ENCODE data around the gene ANP32B. TPM values are rescaled to one million over a fixed set of nuclear protein-coding genes. Genes with fewer than 3 reads are reported as not detected.

Gene ANP32B
- polyA plus RNA-seq, 1 donor (not counting 4 experiments of a cell fraction or from before 2014, with no cell fraction given) = 51.0 TPM

DNA sequence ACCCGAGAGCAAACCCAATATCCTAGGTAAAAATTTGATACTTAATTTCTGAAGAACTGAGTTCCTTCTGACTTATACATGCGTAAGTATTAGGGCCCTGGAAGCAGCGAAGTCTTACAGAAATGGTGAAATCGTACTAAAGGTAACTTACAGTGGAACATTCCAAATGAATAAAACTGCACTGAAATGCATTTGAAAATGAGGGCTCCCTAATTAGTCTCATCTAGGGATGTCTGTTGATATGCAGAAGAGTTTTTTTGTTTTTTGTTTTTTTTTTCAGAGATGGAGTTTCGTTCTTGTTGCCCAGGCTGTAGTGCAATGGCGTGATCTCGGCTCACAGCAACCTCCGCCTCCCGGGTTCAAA is 63.0 kb downstream of the ANP32B start:
- DNase-seq (ENCODE audit: low read depth, low spot score) (no peak), FAIRE-seq (no peak)
- dilution Hi-C loops (cut with MboI; ENCODE audit: extremely low pct_ligation_motif_present, low sequenced_read_pairs) = no loop called here
- H3K36me3 ChIP-seq (ENCODE audit: control insufficient read depth in 2 of 2, extremely low read depth in 1 of 2, insufficient read depth in 2 of 2, low read length in 2 of 2) = no peaks in the 10 kb centered on the region
- H3K4me2 ChIP-seq (ENCODE audit: control insufficient read depth, extremely low read depth, insufficient read depth, low read depth, low read length) = no peak overlapping the region
- no peak overlapping the region for H3K27ac ChIP-seq (ENCODE audit: control insufficient read depth, insufficient read depth, low read length)
- TF ChIP-seq, protein P1, sequence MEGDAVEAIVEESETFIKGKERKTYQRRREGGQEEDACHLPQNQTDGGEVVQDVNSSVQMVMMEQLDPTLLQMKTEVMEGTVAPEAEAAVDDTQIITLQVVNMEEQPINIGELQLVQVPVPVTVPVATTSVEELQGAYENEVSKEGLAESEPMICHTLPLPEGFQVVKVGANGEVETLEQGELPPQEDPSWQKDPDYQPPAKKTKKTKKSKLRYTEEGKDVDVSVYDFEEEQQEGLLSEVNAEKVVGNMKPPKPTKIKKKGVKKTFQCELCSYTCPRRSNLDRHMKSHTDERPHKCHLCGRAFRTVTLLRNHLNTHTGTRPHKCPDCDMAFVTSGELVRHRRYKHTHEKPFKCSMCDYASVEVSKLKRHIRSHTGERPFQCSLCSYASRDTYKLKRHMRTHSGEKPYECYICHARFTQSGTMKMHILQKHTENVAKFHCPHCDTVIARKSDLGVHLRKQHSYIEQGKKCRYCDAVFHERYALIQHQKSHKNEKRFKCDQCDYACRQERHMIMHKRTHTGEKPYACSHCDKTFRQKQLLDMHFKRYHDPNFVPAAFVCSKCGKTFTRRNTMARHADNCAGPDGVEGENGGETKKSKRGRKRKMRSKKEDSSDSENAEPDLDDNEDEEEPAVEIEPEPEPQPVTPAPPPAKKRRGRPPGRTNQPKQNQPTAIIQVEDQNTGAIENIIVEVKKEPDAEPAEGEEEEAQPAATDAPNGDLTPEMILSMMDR (optimal IDR thresholded peaks at IDR 0.05 in 1 of 3, IDR thresholded peaks at IDR 0.05 in 1 of 3, conservative IDR thresholded peaks at IDR 0.05 in 1 of 3; ENCODE audit: extremely low read depth in 1 of 3, insufficient read depth in 2 of 3, low read length in 3 of 3) = no peak
- TF ChIP-seq EZH2 (IDR thresholded peaks at IDR 0.05; ENCODE audit: low read length) = no peak
- no peaks in the 10 kb centered on the region for H3K9me3 ChIP-seq (ENCODE audit: control insufficient read depth, low read depth, low read length)
- H3K9ac ChIP-seq (ENCODE audit: control insufficient read depth, extremely low read depth, insufficient read depth, low read length) = no peak overlapping the region
- H3K9me1 ChIP-seq (ENCODE audit: control insufficient read depth, extremely low read depth, insufficient read depth, low read length) = no peaks in the 10 kb centered on the region
- H4K20me1 ChIP-seq (ENCODE audit: control insufficient read depth, extremely low read depth, insufficient read depth, low read length) = no peaks in the 10 kb centered on the region
- H3K79me2 ChIP-seq (ENCODE audit: control insufficient read depth, insufficient read depth, low read length) = no peaks in the 10 kb centered on the region
- H3K27me3 ChIP-seq (ENCODE audit: control insufficient read depth, extremely low read depth, insufficient read depth, low read length) = no peaks in the 10 kb centered on the region
- H3K4me3 ChIP-seq (ENCODE audit: control insufficient read depth in 2 of 3, extremely low read depth in 1 of 3, insufficient read depth in 2 of 3, low read depth in 1 of 3, low read length in 3 of 3) = no peak overlapping the region
- no peak overlapping the region for H2AFZ ChIP-seq (ENCODE audit: control insufficient read depth, low read length)
- H3K4me1 ChIP-seq (ENCODE audit: control insufficient read depth, extremely low read depth, insufficient read depth, low read length) = no peaks in the 10 kb centered on the region

DNA sequence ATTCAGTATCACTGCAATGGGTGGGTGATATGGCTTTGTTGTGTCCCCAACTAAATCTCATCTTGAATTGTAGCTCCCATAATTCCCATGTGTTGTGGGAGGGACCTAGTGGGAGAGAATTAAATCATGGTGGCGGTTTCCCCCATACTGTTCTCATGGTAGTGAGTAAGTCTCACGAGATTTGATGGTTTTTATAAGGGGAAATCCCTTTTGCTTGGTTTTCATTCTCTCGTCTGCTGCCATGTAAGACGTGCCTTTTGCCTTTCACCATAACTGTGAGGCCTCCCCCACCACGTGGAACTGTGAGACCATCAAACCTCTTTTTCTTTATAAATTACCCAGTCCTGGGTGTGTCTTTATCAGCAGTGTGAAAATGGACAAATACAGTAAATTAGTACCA is 63.9 kb downstream of the ANP32B start:
- Histone ChIP-seq H3K9me1 (ENCODE audit: control insufficient read depth, extremely low read depth, insufficient read depth, low read length) (no peaks in the 10 kb centered on the region), H3K36me3 (ENCODE audit: control insufficient read depth in 2 of 2, extremely low read depth in 1 of 2, insufficient read depth in 2 of 2, low read length in 2 of 2) (no peaks in the 10 kb centered on the region), H3K9ac (ENCODE audit: control insufficient read depth, extremely low read depth, insufficient read depth, low read length) (no peak overlapping the region), H3K27me3 (ENCODE audit: control insufficient read depth, extremely low read depth, insufficient read depth, low read length) (no peaks in the 10 kb centered on the region), H3K27ac (ENCODE audit: control insufficient read depth, insufficient read depth, low read length) (no peak overlapping the region), H3K4me3 (ENCODE audit: control insufficient read depth in 2 of 3, extremely low read depth in 1 of 3, insufficient read depth in 2 of 3, low read depth in 1 of 3, low read length in 3 of 3) (no peak overlapping the region), H3K9me3 (ENCODE audit: control insufficient read depth, low read depth, low read length) (no peaks in the 10 kb centered on the region), H4K20me1 (ENCODE audit: control insufficient read depth, extremely low read depth, insufficient read depth, low read length) (no peaks in the 10 kb centered on the region), H3K4me2 (ENCODE audit: control insufficient read depth, extremely low read depth, insufficient read depth, low read depth, low read length) (no peak overlapping the region), H3K79me2 (ENCODE audit: control insufficient read depth, insufficient read depth, low read length) (no peaks in the 10 kb centered on the region), H2AFZ (ENCODE audit: control insufficient read depth, low read length) (no peak overlapping the region), H3K4me1 (ENCODE audit: control insufficient read depth, extremely low read depth, insufficient read depth, low read length) (no peaks in the 10 kb centered on the region)
- dilution Hi-C loops (cut with MboI; ENCODE audit: extremely low pct_ligation_motif_present, low sequenced_read_pairs) = no loop called here
- DNase-seq (ENCODE audit: low read depth, low spot score) = no peak
- TF ChIP-seq EZH2 (IDR thresholded peaks at IDR 0.05; ENCODE audit: low read length) = no peak
- TF ChIP-seq, protein P1 (optimal IDR thresholded peaks at IDR 0.05 in 1 of 3, IDR thresholded peaks at IDR 0.05 in 1 of 3, conservative IDR thresholded peaks at IDR 0.05 in 1 of 3; ENCODE audit: extremely low read depth in 1 of 3, insufficient read depth in 2 of 3, low read length in 3 of 3) = no peak
- FAIRE-seq = no peak
